Kidney glomerular epithelial cell (primary cell): ENCODE results near the gene NCKIPSD.
"Not testable (repeated sequence)": the region's sequence is repeated elsewhere in the genome, so short reads cannot be mapped to it uniquely, and the experiment has no call there.

ENCODE experiments used
- DNase-seq: peaks from one replicate; lab custom pipeline; 2025; lab: John Stamatoyannopoulos, UW

NCKIPSD gene

GRCh38 chr3:48685603-48686511 is at the start of gene NCKIPSD:
NCKIPSD (minus strand) TSS chr3:48685915; CDS start chr3:48685807, 108 bp downstream.
- DNase-seq, result peak; percentile 86

GRCh38 chr3:48735075-48735767 is 49.5 kb upstream of the NCKIPSD start:
- not testable (repeated sequence) for DNase-seq

- DNase-seq, result not testable (repeated sequence)
Observed at GRCh38 chr3:48734541-48734940, 48.8 kb upstream of the NCKIPSD start.

- not testable (repeated sequence) for DNase-seq
Observed at GRCh38 chr3:48733752-48734518, 48.2 kb upstream of the NCKIPSD start.

GRCh38 chr3:48727511-48727910 is 41.8 kb upstream of the NCKIPSD start:
- no peak for DNase-seq

- DNase-seq, result not testable (repeated sequence)
Observed at GRCh38 chr3:48725185-48725855, 39.6 kb upstream of the NCKIPSD start.

GRCh38 chr3:48723725-48724124 is 38.0 kb upstream of the NCKIPSD start:
- DNase-seq, result no peak

GRCh38 chr3:48723293-48723692 is 37.6 kb upstream of the NCKIPSD start:
- not testable (repeated sequence) for DNase-seq

GRCh38 chr3:48716982-48717746 is 31.4 kb upstream of the NCKIPSD start, which contains the start of gene IP6K2:
IP6K2 (minus strand) TSS chr3:48717221; CDS start chr3:48695291, 21,930 bp downstream.
- DNase-seq, result peak; percentile 96

- DNase-seq, result peak; percentile 17
Observed at GRCh38 chr3:48716508-48716981, 30.8 kb upstream of the NCKIPSD start.

- peak; percentile 52 for DNase-seq
Observed at GRCh38 chr3:48715174-48715800, 29.6 kb upstream of the NCKIPSD start.

- DNase-seq, result no peak
Observed at GRCh38 chr3:48711727-48712126, 26.0 kb upstream of the NCKIPSD start.

GRCh38 chr3:48709051-48709461 is 23.3 kb upstream of the NCKIPSD start:
- peak; percentile 45 for DNase-seq

- DNase-seq, result peak; percentile 23
Observed at GRCh38 chr3:48708481-48708889, 22.8 kb upstream of the NCKIPSD start.

GRCh38 chr3:48707157-48707556 is 21.4 kb upstream of the NCKIPSD start:
- DNase-seq, result no peak

GRCh38 chr3:48702320-48702920 is 16.7 kb upstream of the NCKIPSD start:
- no peak for DNase-seq

- no peak for DNase-seq
Observed at GRCh38 chr3:48700731-48701405, 15.2 kb upstream of the NCKIPSD start.

GRCh38 chr3:48698891-48699290 is 13.2 kb upstream of the NCKIPSD start:
- DNase-seq, result no peak

- no peak for DNase-seq
Observed at GRCh38 chr3:48697952-48698351, 12.2 kb upstream of the NCKIPSD start.
